HG03066 (cell line): ENCODE results near the gene ATP9B.
"Not testable (repeated sequence)": the region's sequence is repeated elsewhere in the genome, so short reads cannot be mapped to it uniquely, and the experiment has no call there.

ENCODE experiments used
- ATAC-seq: cut with Tn5 transposase; IDR thresholded peaks from one replicate; pipeline ENCODE4 v1.9.1; 2021; ENCODE audit warnings: low read depth; ENCODE audit not compliant: unreplicated experiment

The ATP9B gene

GRCh38 chr18:79123948-79124347 is 54.8 kb downstream of the ATP9B start:
- no peak for ATAC-seq

- ATAC-seq, result no peak
These were observed 59.9 kb downstream of the ATP9B start for GRCh38 chr18:79129120-79129519.

- no peak for ATAC-seq
These were observed 64.5 kb downstream of the ATP9B start for GRCh38 chr18:79133724-79134123.

DNA sequence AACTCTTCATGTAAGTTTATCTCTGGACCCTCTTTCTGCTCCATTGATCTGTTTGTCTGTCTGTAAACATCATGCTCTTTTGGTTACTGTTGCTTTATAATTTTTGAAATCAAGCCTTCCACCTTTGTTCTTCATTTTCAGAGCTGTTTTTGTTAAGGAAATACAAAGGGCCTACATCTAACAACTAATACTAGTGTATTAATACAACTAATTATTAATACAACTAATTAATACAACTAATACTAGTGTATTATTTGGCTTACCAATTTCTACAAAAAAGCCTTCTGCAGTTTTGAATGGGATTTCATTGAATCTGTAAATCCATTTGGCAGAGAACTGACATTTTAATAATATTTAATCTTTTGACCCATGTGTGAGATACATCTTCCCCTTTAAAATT is 66.7 kb downstream of the ATP9B start:
- ATAC-seq, result no peak

GRCh38 chr18:79136742-79137141 is 67.5 kb downstream of the ATP9B start:
- ATAC-seq, result no peak

DNA sequence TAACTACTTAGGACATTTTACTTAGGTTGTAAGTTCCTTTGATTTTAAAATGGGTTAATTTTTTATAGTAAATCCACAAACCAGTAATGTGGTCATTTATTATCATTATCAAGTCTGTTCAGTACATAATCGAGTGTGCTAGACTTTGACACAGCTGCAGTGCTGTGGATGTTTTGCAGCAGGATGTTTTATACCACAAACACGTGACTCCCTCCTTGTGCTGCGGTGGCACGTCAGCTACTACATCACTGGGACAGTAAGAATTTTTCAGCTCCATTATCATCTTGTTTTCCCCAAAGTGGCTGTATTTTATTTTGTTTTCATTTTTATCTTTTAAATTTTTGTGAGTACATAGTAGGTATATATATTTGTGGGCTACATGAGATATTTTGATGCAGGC is 70.0 kb downstream of the ATP9B start:
- no peak for ATAC-seq

DNA sequence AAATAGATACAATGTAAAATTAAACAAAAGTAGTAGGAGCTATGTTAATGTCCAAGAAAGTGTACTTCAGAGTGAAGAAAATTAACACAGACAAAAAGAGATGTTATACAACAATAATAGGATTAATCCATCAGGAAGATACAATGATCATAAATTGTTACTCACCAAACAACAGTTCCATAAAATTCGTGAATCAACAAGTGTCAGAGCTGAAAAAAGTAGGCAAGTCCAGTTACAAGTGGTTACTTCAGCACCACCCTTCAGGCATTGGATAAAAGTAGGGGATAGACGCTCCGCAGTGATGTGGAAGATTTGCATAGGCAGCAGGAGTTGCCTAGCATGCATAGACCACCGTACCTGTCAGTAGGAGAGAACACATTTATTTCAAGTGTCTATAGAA is 77.8 kb downstream of the ATP9B start:
- ATAC-seq, result no peak

GRCh38 chr18:79151191-79151590 is 82.0 kb downstream of the ATP9B start:
- ATAC-seq, result no peak

DNA sequence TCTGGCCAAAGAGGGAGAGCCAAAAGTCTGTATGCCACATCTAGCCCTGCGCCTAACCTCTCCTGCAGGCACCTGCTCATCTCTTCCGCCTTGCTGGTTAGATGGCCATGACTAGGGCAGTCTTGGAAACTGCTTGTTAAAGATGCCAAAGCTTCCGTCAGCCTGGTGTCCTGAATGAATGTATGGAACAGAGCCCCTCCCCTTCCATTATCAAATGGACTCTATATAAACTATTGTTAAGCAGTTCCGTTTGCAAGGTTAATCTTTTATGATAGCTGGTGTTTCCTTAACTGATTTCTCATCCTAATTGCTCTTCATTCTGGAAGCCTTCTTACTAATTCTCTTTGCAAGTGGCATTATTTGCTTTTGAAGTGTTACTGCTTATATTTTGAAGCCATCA is 87.1 kb downstream of the ATP9B start:
- no peak for ATAC-seq

DNA sequence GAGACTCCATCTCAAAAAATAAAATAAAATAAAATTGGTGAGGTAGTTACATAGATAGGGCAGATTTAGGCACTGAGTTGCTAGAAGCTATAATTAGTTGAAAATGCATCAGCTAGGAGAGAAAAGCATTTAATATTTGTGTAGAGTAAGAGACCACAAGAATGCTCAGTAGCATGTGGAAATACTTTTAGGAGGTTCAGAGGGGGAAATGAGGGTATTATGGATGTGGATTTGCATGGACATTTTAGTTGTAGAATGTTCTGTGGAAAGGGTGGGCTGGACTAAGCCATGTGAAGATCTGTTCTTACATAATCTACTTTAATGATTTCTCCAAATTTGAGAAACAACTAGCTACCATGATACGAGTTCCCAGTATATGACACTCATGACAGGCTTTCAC is 95.5 kb downstream of the ATP9B start:
- no peak for ATAC-seq

DNA sequence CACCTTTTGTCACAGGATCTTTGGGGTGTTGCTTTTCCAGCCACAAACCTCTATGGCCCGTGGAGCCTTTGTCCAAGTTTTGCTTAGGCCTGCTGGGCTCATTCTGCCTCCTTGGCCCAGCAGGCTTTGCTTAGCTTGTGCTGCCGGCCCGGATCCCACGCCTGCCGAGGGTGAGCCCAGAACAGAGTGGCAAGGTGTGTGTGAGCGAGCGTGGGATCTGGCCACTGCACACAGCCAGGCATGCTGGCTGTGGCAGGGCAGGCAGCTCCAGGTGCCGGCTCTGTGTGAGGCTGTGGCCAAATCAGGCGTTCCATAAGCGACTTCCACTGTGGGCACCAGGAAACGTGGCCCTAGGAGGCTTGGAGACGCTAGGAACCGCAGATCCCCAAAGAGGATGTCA is 97.5 kb downstream of the ATP9B start:
- no peak for ATAC-seq

DNA sequence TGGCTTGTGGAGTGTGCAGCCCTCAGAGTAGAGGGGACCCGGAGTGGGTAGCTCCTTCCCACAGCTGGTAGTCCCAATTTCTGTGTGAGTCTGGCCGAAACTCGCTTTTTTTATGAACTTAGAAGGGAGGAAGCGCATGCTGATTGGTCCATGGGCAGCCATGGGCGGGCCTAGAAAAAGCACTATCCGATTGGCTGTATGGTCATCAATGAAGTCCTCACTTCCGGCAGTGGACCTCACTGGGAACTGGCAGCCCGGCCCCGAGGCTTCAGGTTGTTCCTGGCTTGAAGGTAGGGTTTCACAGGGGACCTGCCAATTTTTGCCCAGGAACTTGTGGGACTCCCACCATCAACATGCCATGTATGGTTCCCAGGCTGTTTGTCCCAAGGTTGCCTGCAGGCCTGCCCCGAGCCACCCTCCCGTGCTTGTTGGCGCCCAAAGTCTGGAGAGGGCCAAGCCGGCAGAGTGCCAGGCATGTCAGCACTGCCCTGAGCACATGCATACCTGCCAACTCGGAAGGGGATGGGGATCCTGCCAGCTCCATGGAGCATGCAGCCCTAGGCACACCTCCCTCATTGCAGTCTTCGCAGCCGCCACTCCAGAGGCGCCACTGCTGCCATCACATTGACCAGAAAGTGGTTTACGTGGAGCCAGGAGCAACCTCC is 98.5 kb downstream of the ATP9B start:
- no peak for ATAC-seq

- no peak for ATAC-seq
These were observed 100.9 kb downstream of the ATP9B start for GRCh38 chr18:79169958-79170555.

DNA sequence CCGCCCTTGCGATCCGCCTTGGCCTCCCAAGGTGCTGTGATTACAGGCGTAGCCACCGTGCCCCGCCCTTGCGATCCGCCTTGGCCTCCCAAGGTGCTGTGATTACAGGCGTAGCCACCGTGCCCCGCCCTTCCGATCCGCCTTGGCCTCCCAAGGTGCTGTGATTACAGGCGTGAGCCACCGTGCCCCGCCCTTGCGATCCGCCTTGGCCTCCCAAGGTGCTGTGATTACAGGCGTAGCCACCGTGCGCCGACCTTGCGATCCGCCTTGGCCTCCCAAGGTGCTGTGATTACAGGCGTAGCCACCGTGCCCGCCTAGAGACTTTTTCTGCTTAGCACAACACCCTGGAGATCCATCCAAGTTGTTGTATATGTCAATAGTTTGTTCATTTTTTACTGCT is 103.1 kb downstream of the ATP9B start:
- not testable (repeated sequence) for ATAC-seq

GRCh38 chr18:79173742-79174141 is 104.5 kb downstream of the ATP9B start:
- ATAC-seq, result no peak

- no peak for ATAC-seq
These were observed 108.9 kb downstream of the ATP9B start for GRCh38 chr18:79178113-79178531.

- ATAC-seq, result no peak
These were observed 113.0 kb downstream of the ATP9B start for GRCh38 chr18:79182047-79182713.

DNA sequence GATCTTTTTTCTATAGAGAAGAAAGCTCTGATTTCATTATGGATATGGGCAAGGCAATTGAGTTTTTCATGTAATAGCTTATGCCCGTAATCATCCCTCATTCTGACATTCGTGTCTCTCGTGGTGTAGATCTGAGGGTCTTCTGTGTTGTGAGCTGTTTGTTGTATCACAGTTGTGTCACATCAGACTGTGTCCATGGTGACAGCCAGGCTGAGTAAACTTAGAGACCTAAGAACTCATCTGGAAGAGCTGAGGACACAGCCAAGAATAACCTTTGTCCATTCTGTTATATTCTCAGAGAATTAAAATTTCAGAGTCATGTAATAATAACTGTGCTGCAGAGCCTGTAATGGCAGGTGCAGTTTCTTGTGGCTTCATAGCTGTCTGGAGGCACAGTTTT is 116.5 kb downstream of the ATP9B start:
- ATAC-seq, result no peak

DNA sequence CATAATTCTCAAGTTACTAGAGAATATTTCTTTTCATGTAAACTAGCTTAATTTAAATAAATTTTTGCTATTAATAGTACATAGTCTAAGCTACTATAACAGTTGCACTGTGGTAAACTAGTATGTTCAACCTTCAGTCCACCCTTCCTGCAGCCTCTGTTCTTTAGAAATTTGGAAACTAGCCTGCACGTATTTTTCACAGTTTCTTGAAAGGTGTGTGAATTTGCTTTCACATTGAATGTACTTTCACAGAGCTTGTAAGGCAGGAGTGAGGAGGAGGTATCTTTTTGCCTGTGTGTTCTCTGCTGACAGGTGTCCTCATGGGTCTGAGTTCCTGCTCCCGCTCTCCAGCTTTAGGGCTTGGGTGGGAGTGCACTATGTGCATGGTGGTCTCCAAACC is 117.5 kb downstream of the ATP9B start:
- ATAC-seq, result peak; percentile 75

DNA sequence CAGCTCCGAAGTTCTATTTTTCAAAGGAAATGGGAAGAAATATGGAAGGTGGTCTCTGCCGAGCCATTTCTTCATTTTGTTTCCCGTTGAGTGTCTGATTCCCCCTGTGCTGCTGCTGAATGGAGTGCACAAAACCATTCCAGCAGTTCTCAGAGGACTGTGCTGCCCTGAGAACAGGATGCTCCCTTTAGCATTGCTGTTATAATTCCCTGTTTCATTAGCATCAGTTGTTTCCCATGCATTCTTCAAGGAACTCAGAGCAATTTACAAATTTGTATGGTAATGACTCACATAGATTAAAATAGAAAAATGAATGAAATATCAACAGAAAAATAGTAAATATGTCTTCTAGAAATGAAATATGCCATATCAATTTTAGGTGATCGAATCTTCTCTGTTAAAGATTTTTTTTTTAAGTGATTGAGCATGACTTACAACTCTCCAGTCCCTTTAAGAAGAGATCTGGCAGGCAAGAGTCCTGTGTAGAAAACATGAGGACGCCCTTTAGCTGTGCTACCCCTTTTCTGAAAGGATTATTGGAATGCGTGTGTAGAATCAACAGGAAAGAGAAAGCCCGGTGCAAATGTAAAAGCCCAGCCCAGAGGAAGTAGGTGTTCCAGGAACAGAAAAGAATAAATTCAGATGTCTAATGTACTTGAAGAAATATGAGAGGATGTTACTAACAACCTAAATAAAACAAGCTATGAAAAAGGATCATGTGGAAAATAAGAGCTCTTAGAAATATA is 118.5 kb downstream of the ATP9B start:
- ATAC-seq, result no peak

GRCh38 chr18:79191418-79191817 is 122.2 kb downstream of the ATP9B start:
- ATAC-seq, result no peak
